ENCODE data around the gene FANCI. TPM values are rescaled to one million over a fixed set of nuclear protein-coding genes. Genes with fewer than 3 reads are reported as not detected.

Gene FANCI
- total RNA-seq, 2 donors from 2014 or later: 131 to 238 TPM

Other genes starting within 250 kb of the FANCI start
- gene ABHD2, start 155.5 kb upstream of the FANCI start, total RNA-seq: 100 to 1,000 TPM; 130 to 214 TPM
- under 1 TPM in 1 of 2 donors, not detected in 1; 0.48 TPM for gene RLBP1, start 22.4 kb upstream of the FANCI start, total RNA-seq
- 100 to 1,000 TPM; 169 to 184 TPM for gene POLG, start 90.8 kb downstream of the FANCI start, total RNA-seq